Measurements from ENCODE around the gene SH3BP5. TPM values are rescaled to one million over a fixed set of nuclear protein-coding genes. Genes with fewer than 3 reads are reported as not detected.

The SH3BP5 gene
- total and polyA plus RNA-seq, 2 experiments from 2014 or later: 37.8 to 39.2 TPM

DNA sequence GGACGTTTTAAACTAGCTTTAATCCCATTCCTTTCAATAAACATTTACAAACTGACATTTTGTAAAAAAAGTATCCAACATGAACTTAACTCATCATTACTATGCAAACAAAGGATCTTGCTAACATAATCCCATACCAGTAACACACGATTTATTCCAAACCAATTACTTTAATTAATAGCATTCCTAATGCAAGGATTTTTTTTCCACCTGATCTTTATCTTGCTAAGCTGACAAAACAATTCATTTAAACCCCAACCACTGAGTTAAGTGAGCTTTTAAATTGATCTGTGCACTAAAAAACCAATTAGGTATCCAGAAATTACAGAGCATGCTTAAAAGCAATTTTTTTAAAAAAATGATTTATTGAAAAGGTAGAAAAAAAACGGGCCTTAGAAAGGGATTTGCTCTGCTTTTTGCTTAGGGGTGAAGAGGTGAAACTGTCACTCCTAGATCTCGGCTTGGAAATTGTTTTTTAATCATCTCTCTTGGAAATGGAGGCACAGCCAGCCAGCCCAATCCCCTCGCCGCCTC is 1.2 kb downstream of the SH3BP5 start:
- WGBS, 2 experiments (ENCODE audit: low coverage in 1 of 2, low lambda C conversion rate in 2 of 2, missing lambda C conversion rate in 2 of 2): 1 to 2% methylated on average over 6 of the region's 6 CpGs
- Histone ChIP-seq H3K9me3 (ENCODE audit: low read depth) (no peaks in the 10 kb centered on the region), H3K4me3 (peak overlapping the region; percentile 91), H2AFZ (peak overlapping the region; percentile 99), H3K9me2 (ENCODE audit: insufficient read depth) (no peaks in the 10 kb centered on the region), H3K4me2 (ENCODE audit: unreplicated experiment) (peak overlapping the region; percentile 99), H3K4me1 (ENCODE audit: insufficient read depth) (peaks cover 47% of the 10 kb centered on the region), H3K27me3 (replicated peaks; ENCODE audit: insufficient read depth) (no peaks in the 10 kb centered on the region), H3K9ac (peak overlapping the region; percentile 80), H3F3A (ENCODE audit: insufficient read depth) (peaks cover 46% of the 10 kb centered on the region), H3K27ac (peak overlapping the region; percentile 74), H3K79me2 (ENCODE audit: insufficient read depth) (peaks cover 54% of the 10 kb centered on the region), H4K20me1 (ENCODE audit: insufficient read depth) (no peaks in the 10 kb centered on the region), H3K36me3 (ENCODE audit: low read depth) (no peaks in the 10 kb centered on the region; the same call in 1 of the 2 replicates)
- TF ChIP-seq EZH2phosphoT487 (IDR thresholded peaks at IDR 0.05; ENCODE audit: insufficient read depth, low read depth) (no peak), EZH2 (IDR thresholded peaks at IDR 0.05; ENCODE audit: insufficient read depth, poor library complexity, severe bottlenecking) (no peak)
- DNase-seq: no peak
- in situ Hi-C loops (cut with MboI): no loop called here

DNA sequence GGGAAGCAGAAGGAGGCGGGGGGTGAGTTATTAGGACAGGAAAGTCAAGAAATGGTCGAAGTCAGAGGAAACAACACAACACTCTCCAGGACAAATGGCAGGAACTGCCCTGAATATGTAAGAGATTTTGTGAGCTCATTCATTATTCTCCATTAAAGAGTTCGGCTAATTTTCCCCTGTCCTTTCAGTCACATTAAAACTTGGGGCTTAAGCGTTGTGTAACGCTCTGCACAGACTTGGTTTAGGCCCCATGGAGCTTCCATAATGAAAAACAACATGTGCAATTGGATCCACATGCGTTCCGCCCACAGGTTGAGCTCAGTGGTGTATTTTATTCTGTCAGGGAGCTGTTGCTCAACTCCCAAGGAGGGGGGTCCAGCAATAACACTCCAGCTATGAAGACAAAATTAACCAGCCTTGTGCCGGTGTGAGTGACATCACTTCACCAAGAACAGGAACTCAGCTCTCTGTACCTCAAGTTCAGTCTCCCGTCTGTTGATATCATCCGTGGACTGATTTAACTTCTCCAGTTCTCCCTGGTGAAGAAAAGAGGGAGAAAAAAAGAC is 2.3 kb downstream of the SH3BP5 start:
- peaks cover 61% of the 10 kb centered on the region for H3K79me2 ChIP-seq (ENCODE audit: insufficient read depth)

DNA sequence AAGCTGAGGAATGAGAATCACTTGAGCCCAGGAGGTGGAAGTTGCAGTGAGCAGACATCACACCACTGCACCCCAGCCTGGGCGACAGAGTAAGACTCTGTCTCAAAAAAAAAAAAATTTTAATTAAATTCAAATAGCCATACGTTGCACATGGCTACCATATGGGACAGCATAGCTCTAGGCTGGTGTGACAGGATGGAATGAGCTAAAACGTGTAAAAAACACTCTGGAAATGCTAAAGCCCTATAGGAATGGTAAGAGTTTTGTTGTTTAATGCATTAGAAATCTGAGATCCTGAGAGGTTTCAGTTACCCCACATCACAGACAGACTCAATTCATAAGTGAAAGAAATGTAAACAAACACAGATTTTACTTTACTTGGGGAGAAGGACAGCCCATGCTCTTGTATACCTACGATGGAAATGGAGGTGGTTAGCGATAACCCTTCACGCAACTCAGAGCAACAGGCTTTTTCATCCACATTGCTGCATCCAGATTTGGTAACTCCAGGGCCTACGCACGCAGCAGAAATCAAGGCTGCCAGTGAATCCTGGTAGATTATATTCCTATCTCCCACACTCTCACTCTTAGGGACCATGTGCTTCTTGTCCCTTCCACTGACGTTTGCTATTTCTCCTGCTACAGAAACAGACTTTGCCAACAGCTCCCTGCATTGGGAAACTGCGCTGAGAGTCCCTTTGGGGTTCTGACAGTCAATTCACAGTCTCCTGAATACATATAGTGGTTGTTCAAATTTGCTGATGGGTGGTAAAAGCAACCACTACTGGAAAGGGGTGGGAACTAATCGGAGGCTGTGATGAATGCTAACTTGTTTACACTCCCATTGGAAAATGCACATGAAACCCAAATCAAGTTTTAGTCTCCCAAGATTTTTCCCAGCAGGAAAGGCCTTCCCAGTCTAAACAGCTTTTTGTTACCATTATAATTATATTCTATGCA is 3.1 kb downstream of the SH3BP5 start:
- Histone ChIP-seq H3K9me2 (ENCODE audit: insufficient read depth) (no peaks in the 10 kb centered on the region), H3K4me1 (ENCODE audit: insufficient read depth) (peaks cover 65% of the 10 kb centered on the region), H3K27me3 (replicated peaks; ENCODE audit: insufficient read depth) (no peaks in the 10 kb centered on the region), H3K27ac (peak overlapping the region; percentile 74), H3K9me3 (ENCODE audit: low read depth) (no peaks in the 10 kb centered on the region), H4K20me1 (ENCODE audit: insufficient read depth) (no peaks in the 10 kb centered on the region), H3K36me3 (ENCODE audit: low read depth) (no peaks in the 10 kb centered on the region; the same call in 1 of the 2 replicates), H3K79me2 (ENCODE audit: insufficient read depth) (peaks cover 64% of the 10 kb centered on the region), H3K4me3 (peak overlapping the region; percentile 91; the same call in 1 of the 2 replicates), H3K4me2 (ENCODE audit: unreplicated experiment) (peak overlapping the region; percentile 99), H3K9ac (peak overlapping the region; percentile 80), H2AFZ (no peak overlapping the region), H3F3A (ENCODE audit: insufficient read depth) (peaks cover 65% of the 10 kb centered on the region)
- WGBS, 2 experiments (ENCODE audit: low coverage in 1 of 2, low lambda C conversion rate in 2 of 2, missing lambda C conversion rate in 2 of 2): 52 to 55% methylated on average over 11 of the region's 11 CpGs
- in situ Hi-C loops (cut with MboI): no loop called here
- TF ChIP-seq EZH2phosphoT487 (IDR thresholded peaks at IDR 0.05; ENCODE audit: insufficient read depth, low read depth) (no peak), EZH2 (IDR thresholded peaks at IDR 0.05; ENCODE audit: insufficient read depth, poor library complexity, severe bottlenecking) (no peak)
- DNase-seq: peak; percentile 16

More for the DNA sequence above, 2.3 kb downstream of the SH3BP5 start:
- Histone ChIP-seq H3F3A (ENCODE audit: insufficient read depth) (peaks cover 57% of the 10 kb centered on the region), H2AFZ (peak overlapping the region; percentile 38), H3K9me2 (ENCODE audit: insufficient read depth) (no peaks in the 10 kb centered on the region), H3K9me3 (ENCODE audit: low read depth) (no peaks in the 10 kb centered on the region), H3K9ac (peak overlapping the region; percentile 80), H3K4me1 (ENCODE audit: insufficient read depth) (peaks cover 57% of the 10 kb centered on the region), H3K27ac (peak overlapping the region; percentile 74), H3K4me2 (ENCODE audit: unreplicated experiment) (peak overlapping the region; percentile 99), H3K4me3 (peak overlapping the region; percentile 91), H3K27me3 (replicated peaks; ENCODE audit: insufficient read depth) (no peaks in the 10 kb centered on the region), H3K36me3 (ENCODE audit: low read depth) (no peaks in the 10 kb centered on the region; the same call in 1 of the 2 replicates), H4K20me1 (ENCODE audit: insufficient read depth) (no peaks in the 10 kb centered on the region)
- DNase-seq: peak; percentile 90
- WGBS, 2 experiments (ENCODE audit: low coverage in 1 of 2, low lambda C conversion rate in 2 of 2, missing lambda C conversion rate in 2 of 2): 5 to 6% methylated on average over 10 of the region's 10 CpGs
- TF ChIP-seq EZH2 (IDR thresholded peaks at IDR 0.05; ENCODE audit: insufficient read depth, poor library complexity, severe bottlenecking): no peak
- in situ Hi-C loops (cut with MboI): no loop called here

DNA sequence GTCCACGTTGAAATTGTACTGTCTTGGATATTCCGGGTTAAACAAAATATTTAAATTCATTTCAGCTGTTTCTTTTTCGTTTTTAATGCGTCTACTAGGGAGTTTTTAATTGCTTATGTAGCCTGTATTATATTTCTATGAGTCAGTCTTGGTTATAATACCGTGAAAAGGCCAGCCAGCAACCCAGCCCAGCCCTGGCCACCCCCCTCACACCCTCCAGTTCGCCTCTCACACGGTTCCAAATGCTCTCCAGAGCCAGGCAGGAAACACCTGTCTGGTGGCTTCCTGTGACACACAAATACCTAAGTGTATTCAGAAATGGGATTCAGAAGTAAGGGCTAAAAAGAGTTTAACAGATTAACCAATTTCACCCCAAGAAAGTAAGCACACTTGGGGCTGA is 4.4 kb downstream of the SH3BP5 start:
- 10 to 12% methylated on average over 7 of the region's 7 CpGs for WGBS, 2 experiments (ENCODE audit: low coverage in 1 of 2, low lambda C conversion rate in 2 of 2, missing lambda C conversion rate in 2 of 2)
- Histone ChIP-seq H3K4me3 (no peak overlapping the region), H3K4me2 (ENCODE audit: unreplicated experiment) (peak overlapping the region; percentile 38)

More for the DNA sequence above, 4.4 kb downstream of the SH3BP5 start:
- no peak for TF ChIP-seq EZH2phosphoT487 (IDR thresholded peaks at IDR 0.05; ENCODE audit: insufficient read depth, low read depth)
- TF ChIP-seq EZH2 (IDR thresholded peaks at IDR 0.05; ENCODE audit: insufficient read depth, poor library complexity, severe bottlenecking): no peak
- no peaks in the 10 kb centered on the region; the same call in 1 of the 2 replicates for H3K36me3 ChIP-seq (ENCODE audit: low read depth)
- H3K79me2 ChIP-seq (ENCODE audit: insufficient read depth): peaks cover 77% of the 10 kb centered on the region
- no peaks in the 10 kb centered on the region for H3K9me2 ChIP-seq (ENCODE audit: insufficient read depth)
- H3K9ac ChIP-seq: no peak overlapping the region
- in situ Hi-C loops (cut with MboI): no loop called here
- peaks cover 69% of the 10 kb centered on the region for H3K4me1 ChIP-seq (ENCODE audit: insufficient read depth)
- H3K27me3 ChIP-seq (replicated peaks; ENCODE audit: insufficient read depth): no peaks in the 10 kb centered on the region
- no peak overlapping the region for H2AFZ ChIP-seq
- no peaks in the 10 kb centered on the region for H4K20me1 ChIP-seq (ENCODE audit: insufficient read depth)
- peak; percentile 69 for DNase-seq
- peaks cover 68% of the 10 kb centered on the region for H3F3A ChIP-seq (ENCODE audit: insufficient read depth)
- H3K27ac ChIP-seq: peak overlapping the region; percentile 10; the same call in 1 of the 2 replicates
- no peaks in the 10 kb centered on the region for H3K9me3 ChIP-seq (ENCODE audit: low read depth)
